Ascending aorta (tissue), 2 donors: ENCODE measurements around the gene EHD2. TPM values are rescaled to one million over a fixed set of nuclear protein-coding genes. Genes with fewer than 3 reads are reported as not detected.
A peak's percentile ranks its signal among the peaks of the same experiment; 100 is the strongest.

ENCODE experiments used
- DNase-seq, 2 donors: peaks; one replicate each; pipeline ENCODE4 v3.0.0-alpha.2; 2019; ENCODE audit warnings: low spot score in 2 of 2
- H3K27ac ChIP-seq, 2 donors: fragments of 200-600 bp; sonication (generic); one replicate each; pipeline ENCODE4 v1.5.1; 2016 to 2017; ENCODE audit warnings: mild to moderate bottlenecking in 1 of 2
- H3K27me3 ChIP-seq: fragments of 200-600 bp; sonication (generic); one replicate; pipeline ENCODE4 v1.5.1; 2017
- H3K36me3 ChIP-seq, 2 donors: fragments of 200-600 bp; sonication (generic); one replicate each; pipeline ENCODE4 v1.5.1; 2016
- H3K4me1 ChIP-seq, 2 donors: fragments of 200-600 bp; sonication (generic); one replicate each; pipeline ENCODE4 v1.5.1; 2016 to 2017; ENCODE audit warnings: mild to moderate bottlenecking in 1 of 2
- H3K4me3 ChIP-seq, 2 donors: fragments of 200-600 bp; sonication (generic); one replicate each; pipeline ENCODE4 v1.5.1; 2016 to 2017; ENCODE audit warnings: mild to moderate bottlenecking in 1 of 2
- H3K9me3 ChIP-seq, 2 donors: fragments of 200-600 bp; sonication (generic); one replicate each; pipeline ENCODE4 v1.5.1; 2016
- CTCF ChIP-seq, 3 experiments: fragments of 200-600 bp in 2 of 3; fragments of 450-650 bp in 1 of 3; sonication (generic) in 2 of 3; IDR thresholded peaks; one replicate each; pipeline ENCODE4 v1.5.1; 2016 to 2019; ENCODE audit warnings: antibody characterized with exemption in 3 of 3, mild to moderate bottlenecking in 1 of 3, moderate library complexity in 1 of 3
- intact Hi-C: fragments of 100-400 bp; cut with DNase I; formaldehyde crosslinking; loops from one replicate; pipeline ENCODE4 v1.15.1; 2023
- total RNA-seq: library from RNA; depleted of rRNA; stranded (reverse); fragments of >200 nt; gene quantifications from one replicate; pipeline ENCODE4 v1.1.0, GENCODE V29; 2016

EHD2 gene
- total RNA-seq, 1 donor from 2014 or later = 342 TPM

- peak overlapping the region; percentile 89 to 95 for H3K27ac ChIP-seq
- no peak for TF ChIP-seq CTCF (IDR thresholded peaks at IDR 0.05)
- H3K27me3 ChIP-seq = no peaks in the 10 kb centered on the region
- intact Hi-C loops = loop anchor here (1.0 kb wide), 2 partner anchors 14 to 16 kb away; partner anchors contain the start of gene EHD2
- peak; percentile 56 to 93 for DNase-seq
- H3K36me3 ChIP-seq = peaks cover 33 to 59% of the 10 kb centered on the region in 2 donors
- H3K4me1 ChIP-seq = peaks cover 6 to 26% of the 10 kb centered on the region in 2 donors
- H3K4me3 ChIP-seq = peak overlapping the region; percentile 43 to 54
- H3K9me3 ChIP-seq = no peaks in the 10 kb centered on the region
Observed at GRCh38 chr19:47729468-47729798, 16.2 kb downstream of the EHD2 start.

- intact Hi-C loops = loop anchor here (1.0 kb wide), 2 partner anchors 13 to 17 kb away; partner anchors contain the start of gene EHD2
- DNase-seq = peak in 1 of 2 donors; percentile 87
- TF ChIP-seq CTCF (IDR thresholded peaks at IDR 0.05) = no peak
- peaks cover 36 to 60% of the 10 kb centered on the region in 2 donors for H3K36me3 ChIP-seq
- no peaks in the 10 kb centered on the region for H3K27me3 ChIP-seq
- H3K27ac ChIP-seq = peak overlapping the region; percentile 89 to 95
- H3K4me3 ChIP-seq = peak overlapping the region; percentile 43 to 54
- no peaks in the 10 kb centered on the region for H3K9me3 ChIP-seq
- H3K4me1 ChIP-seq = peaks cover 6 to 26% of the 10 kb centered on the region in 2 donors
Observed at GRCh38 chr19:47729799-47730520, 16.7 kb downstream of the EHD2 start.

- peaks cover 38 to 65% of the 10 kb centered on the region in 2 donors for H3K36me3 ChIP-seq
- intact Hi-C loops = no loop called here
Observed at GRCh38 chr19:47730521-47730889, 17.3 kb downstream of the EHD2 start.

GRCh38 chr19:47730910-47731309 is 17.7 kb downstream of the EHD2 start:
- no peaks in the 10 kb centered on the region for H3K9me3 ChIP-seq
- peak overlapping the region; percentile 89 to 95 for H3K27ac ChIP-seq
- H3K4me1 ChIP-seq = peaks cover 6 to 26% of the 10 kb centered on the region in 2 donors
- H3K27me3 ChIP-seq = no peaks in the 10 kb centered on the region
- intact Hi-C loops = no loop called here
- no peak for TF ChIP-seq CTCF (IDR thresholded peaks at IDR 0.05)
- DNase-seq = no peak
- H3K36me3 ChIP-seq = peaks cover 36 to 65% of the 10 kb centered on the region in 2 donors
- H3K4me3 ChIP-seq = no peak overlapping the region

More at GRCh38 chr19:47730521-47730889, 17.3 kb downstream of the EHD2 start:
- DNase-seq = no peak
- peaks cover 6 to 26% of the 10 kb centered on the region in 2 donors for H3K4me1 ChIP-seq
- no peak for TF ChIP-seq CTCF (IDR thresholded peaks at IDR 0.05)
- H3K27ac ChIP-seq = peak overlapping the region; percentile 89 to 95
- no peaks in the 10 kb centered on the region for H3K9me3 ChIP-seq
- no peaks in the 10 kb centered on the region for H3K27me3 ChIP-seq
- H3K4me3 ChIP-seq = peak overlapping the region; percentile 43 to 54

GRCh38 chr19:47735131-47735530 is 21.9 kb downstream of the EHD2 start:
- intact Hi-C loops = no loop called here
- no peak for TF ChIP-seq CTCF (IDR thresholded peaks at IDR 0.05)
- Histone ChIP-seq H3K4me1 (peaks cover 0 to 5% of the 10 kb centered on the region in 2 donors), H3K9me3 (no peaks in the 10 kb centered on the region), H3K27me3 (no peaks in the 10 kb centered on the region), H3K36me3 (peaks cover 39 to 72% of the 10 kb centered on the region in 2 donors), H3K4me3 (no peak overlapping the region), H3K27ac (peak overlapping the region in 1 of 2 donors; percentile 6)
- DNase-seq = no peak
